SK-N-SH treated with all-trans-retinoic acid at 6 μM for 48 hours (cell line): ENCODE results near the gene RFX3.

ENCODE experiments used
- ATAC-seq: fragments of 200-7000 bp; cut with Tn5 transposase; 3 replicates; pipeline ENCODE4 v1.9.1; 2020; ENCODE audit warnings: mild to moderate bottlenecking, moderate library complexity
- BACH2 ChIP-seq: fragments of 250-450 bp; sonication (Bioruptor Pico); IDR thresholded peaks from 2 replicates; pipeline ENCODE4 v1.9.0; 2021; ENCODE audit warnings: mild to moderate bottlenecking, borderline replicate concordance
- CSDC2 ChIP-seq: fragments of 250-450 bp; sonication (Bioruptor Pico); IDR thresholded peaks from 2 replicates; pipeline ENCODE4 v1.5.0; 2020; ENCODE audit warnings: mild to moderate bottlenecking, moderate library complexity
- CSRNP3 ChIP-seq: fragments of 250-450 bp; sonication (Bioruptor Pico); IDR thresholded peaks from 2 replicates; pipeline ENCODE4 v1.5.1; 2021; ENCODE audit warnings: mild to moderate bottlenecking, moderate library complexity
- GLIS3 ChIP-seq: fragments of 250-450 bp; sonication (Bioruptor Pico); IDR thresholded peaks from 2 replicates; pipeline ENCODE4 v1.5.0; 2020; ENCODE audit warnings: mild to moderate bottlenecking, moderate library complexity
- ISL1 ChIP-seq: fragments of 250-450 bp; sonication (Bioruptor Pico); IDR thresholded peaks from 2 replicates; pipeline ENCODE4 v2.1.2; 2022; ENCODE audit warnings: mild to moderate bottlenecking, moderate library complexity
- OSR1 ChIP-seq: fragments of 250-450 bp; sonication (Bioruptor Pico); IDR thresholded peaks from 2 replicates; pipeline ENCODE4 v1.8.0; 2022; ENCODE audit warnings: moderate library complexity, mild to moderate bottlenecking, inconsistent platforms
- PATZ1 ChIP-seq: fragments of 250-450 bp; sonication (Bioruptor Pico); IDR thresholded peaks from 2 replicates; pipeline ENCODE4 v1.8.0; 2020; ENCODE audit warnings: mild to moderate bottlenecking, moderate library complexity, borderline replicate concordance
- POU6F1 ChIP-seq: fragments of 250-450 bp; sonication (Bioruptor Pico); IDR thresholded peaks from 2 replicates; pipeline ENCODE4 v1.8.0; 2021; ENCODE audit warnings: low read depth, mild to moderate bottlenecking, moderate library complexity, borderline replicate concordance
- PPARA ChIP-seq: fragments of 250-450 bp; sonication (Bioruptor Pico); IDR thresholded peaks from 2 replicates; pipeline ENCODE4 v1.5.0; 2020; ENCODE audit warnings: mild to moderate bottlenecking, borderline replicate concordance
- RARB ChIP-seq: fragments of 250-450 bp; sonication (Bioruptor Pico); IDR thresholded peaks from 2 replicates; pipeline ENCODE4 v1.8.0; 2021; ENCODE audit warnings: mild to moderate bottlenecking, moderate library complexity
- SNAI2 ChIP-seq: fragments of 250-450 bp; sonication (Bioruptor Pico); IDR thresholded peaks from 2 replicates; pipeline ENCODE4 v1.5.0; 2020; ENCODE audit warnings: mild to moderate bottlenecking, moderate library complexity
- ZFP3 ChIP-seq: fragments of 250-450 bp; sonication (Bioruptor Pico); IDR thresholded peaks from 2 replicates; pipeline ENCODE4 v1.5.0; 2020; ENCODE audit warnings: mild to moderate bottlenecking, moderate library complexity
- ZFP30 ChIP-seq: fragments of 450-650 bp; formaldehyde crosslinking; IDR thresholded peaks from 2 replicates; pipeline ENCODE4 v1.5.0; 2022; ENCODE audit warnings: mild to moderate bottlenecking, moderate library complexity
- ZNF565 ChIP-seq: fragments of 450-650 bp; formaldehyde crosslinking; conservative IDR thresholded peaks from 2 replicates; pipeline ENCODE4 v1.5.0; 2020; ENCODE audit warnings: low read depth, mild to moderate bottlenecking, moderate library complexity
- ZNF70 ChIP-seq: fragments of 450-650 bp; formaldehyde crosslinking; IDR thresholded peaks from 2 replicates; pipeline ENCODE4 v1.5.0; 2020; ENCODE audit warnings: mild to moderate bottlenecking, moderate library complexity
- ZNF8 ChIP-seq: fragments of 450-650 bp; formaldehyde crosslinking; IDR thresholded peaks from 2 replicates; pipeline ENCODE4 v1.5.0; 2020; ENCODE audit warnings: mild to moderate bottlenecking, moderate library complexity

The RFX3 gene

GRCh38 chr9:3502560-3503398 is 23.0 kb downstream of the RFX3 start:
- no peak for TF ChIP-seq RARB (CRISPR knock-in tag)
- TF ChIP-seq POU6F1 = no peak
- TF ChIP-seq GLIS3 = no peak
- no peak for TF ChIP-seq SNAI2 (CRISPR knock-in tag)
- ATAC-seq = no peak

- no peak for TF ChIP-seq CSDC2 (CRISPR knock-in tag)
- no peak for TF ChIP-seq ZNF8 (CRISPR knock-in tag)
- TF ChIP-seq RARB (CRISPR knock-in tag) = no peak
- no peak for TF ChIP-seq ZFP30 (CRISPR knock-in tag)
- TF ChIP-seq SNAI2 (CRISPR knock-in tag) = no peak
- TF ChIP-seq OSR1 (CRISPR knock-in tag) = no peak
- TF ChIP-seq PATZ1 (CRISPR knock-in tag) = no peak
- no peak for ATAC-seq
Observed at GRCh38 chr9:3500044-3500443, 25.8 kb downstream of the RFX3 start.

- TF ChIP-seq CSDC2 (CRISPR knock-in tag) = no peak
- peak; percentile 38; the same call in 2 of the 3 replicates for ATAC-seq
Observed at GRCh38 chr9:3498691-3499090, 27.1 kb downstream of the RFX3 start.

- TF ChIP-seq SNAI2 (CRISPR knock-in tag) = no peak
- TF ChIP-seq, all 23 proteins: peak for 0
- peak; percentile 35 for ATAC-seq
Observed at GRCh38 chr9:3497857-3498256, 27.9 kb downstream of the RFX3 start.

GRCh38 chr9:3497401-3497800 is 28.4 kb downstream of the RFX3 start:
- TF ChIP-seq PPARA (CRISPR knock-in tag) = no peak
- peak; percentile 22; the same call in 1 of the 2 replicates for TF ChIP-seq ISL1 (CRISPR knock-in tag)
- TF ChIP-seq CSDC2 (CRISPR knock-in tag) = no peak
- ATAC-seq = peak; percentile 88

GRCh38 chr9:3495855-3496254 is 29.9 kb downstream of the RFX3 start:
- TF ChIP-seq BACH2 (CRISPR knock-in tag) (no peak), ZFP3 (no peak), OSR1 (CRISPR knock-in tag) (no peak), POU6F1 (no peak), ISL1 (CRISPR knock-in tag) (no peak), GLIS3 (no peak), ZFP30 (CRISPR knock-in tag) (no peak)
- ATAC-seq = no peak

GRCh38 chr9:3492214-3492613 is 33.6 kb downstream of the RFX3 start:
- TF ChIP-seq ZNF565 (CRISPR knock-in tag) = no peak

GRCh38 chr9:3491450-3491849 is 34.4 kb downstream of the RFX3 start:
- ATAC-seq = no peak
- no peak for TF ChIP-seq CSRNP3 (CRISPR knock-in tag)
- TF ChIP-seq PATZ1 (CRISPR knock-in tag) = no peak
- no peak for TF ChIP-seq ZNF70 (CRISPR knock-in tag)

More at GRCh38 chr9:3492214-3492613, 33.6 kb downstream of the RFX3 start:
- ATAC-seq = no peak
